A673 (cell line): ENCODE results near the gene KLHL30. TPM values are rescaled to one million over a fixed set of nuclear protein-coding genes. Genes with fewer than 3 reads are reported as not detected.

Experiments
- BruUV-seq: library from RNA; stranded (reverse); fragments of 400-500 nt; replicated peaks from 2 replicates; lab custom pipeline; 2021; lab: Mats Ljungman, UMichigan
- CTCF ChIA-PET: fragments of 300-600 bp; sonication (Branson Sonifier 250); formaldehyde crosslinking; loops from one replicate; lab custom pipeline; 2022; ENCODE audit warnings: antibody characterized with exemption; lab: Charles Lee
- POLR2A ChIA-PET: fragments of 300-600 bp; sonication (Branson Sonifier 250); formaldehyde crosslinking; loops from one replicate; lab custom pipeline; 2022; ENCODE audit warnings: antibody characterized with exemption; ENCODE audit not compliant: low non-redundant PET; lab: Charles Lee
- DNase-seq: peaks from one replicate; pipeline ENCODE4 v3.0.0-alpha.2; 2015; ENCODE audit warnings: low spot score
- H3K27ac ChIP-seq: fragments of 200-600 bp; sonication (generic); 2 replicates; pipeline ENCODE4 v1.5.1; 2016; ENCODE audit warnings: mixed run types, low read depth, mild to moderate bottlenecking, mixed read lengths, antibody characterized with exemption, low read length; ENCODE audit not compliant: poor library complexity, severe bottlenecking
- H3K27me3 ChIP-seq: fragments of 200-600 bp; sonication (generic); replicated peaks from 2 replicates; pipeline ENCODE4 v1.6.1; 2017; ENCODE audit warnings: mixed run types, low read depth, mild to moderate bottlenecking, mixed read lengths, antibody characterized with exemption, low read length; ENCODE audit not compliant: insufficient read depth, poor library complexity
- H3K36me3 ChIP-seq: fragments of 200-600 bp; sonication (generic); 2 replicates; pipeline ENCODE4 v1.6.1; 2016; ENCODE audit warnings: mixed run types, mild to moderate bottlenecking, mixed read lengths, antibody characterized with exemption, low read length; ENCODE audit not compliant: insufficient read depth, poor library complexity, severe bottlenecking
- H3K4me1 ChIP-seq: fragments of 200-600 bp; sonication (generic); 2 replicates; pipeline ENCODE4 v1.6.1; 2017; ENCODE audit warnings: mixed run types, mild to moderate bottlenecking, mixed read lengths, antibody characterized with exemption, low read length; ENCODE audit not compliant: insufficient read depth, poor library complexity, severe bottlenecking
- H3K4me3 ChIP-seq: fragments of 200-600 bp; sonication (generic); 2 replicates; pipeline ENCODE4 v1.5.1; 2016; ENCODE audit warnings: low read depth, mixed run types, mild to moderate bottlenecking, mixed read lengths, low read length; ENCODE audit not compliant: poor library complexity, severe bottlenecking
- H3K9me3 ChIP-seq: fragments of 200-600 bp; sonication (generic); 2 replicates; pipeline ENCODE4 v1.6.1; 2016; ENCODE audit warnings: mixed run types, low read depth, mild to moderate bottlenecking, mixed read lengths, antibody characterized with exemption, low read length; ENCODE audit not compliant: poor library complexity, severe bottlenecking
- CTCF ChIP-seq: fragments of 300-800, 200-600 bp; sonication (generic); conservative IDR thresholded peaks from 2 replicates; pipeline ENCODE4 v1.5.1; 2017; ENCODE audit warnings: low read depth, mild to moderate bottlenecking, antibody characterized with exemption, low read length, moderate library complexity, mixed read lengths
- EZH2 ChIP-seq: fragments of 200-600 bp; sonication (generic); IDR thresholded peaks from 2 replicates; pipeline ENCODE4 v1.6.1; 2017; ENCODE audit warnings: borderline replicate concordance, low read depth, mild to moderate bottlenecking, mixed read lengths, antibody characterized with exemption, low read length; ENCODE audit not compliant: poor library complexity, severe bottlenecking
- intact Hi-C: fragments of 100-400 bp; cut with micrococcal nuclease; formaldehyde crosslinking; loops from one replicate; pipeline ENCODE4 v1.10.0; 2022; ENCODE audit not compliant: unreplicated experiment
- total RNA-seq: library from RNA; stranded (reverse); gene quantifications from 2 replicates; pipeline ENCODE4 v1.2.3, GENCODE V29; 2021

KLHL30 gene
- total RNA-seq, 1 experiment from 2014 or later: not detected

- POLR2A ChIA-PET: no interaction called here
Measured at GRCh38 chr2:238097988-238098871, 40.2 kb upstream of the KLHL30 start.

GRCh38 chr2:238098901-238099713, 39.4 kb upstream of the KLHL30 start:
- CTCF ChIA-PET: interaction anchor here (0.6 kb wide), 1 partner anchor 527 kb away, joined by 3 read pairs; no protein-coding TSS in a partner anchor
- TSS peak; percentile 61 for BruUV-seq
- Histone ChIP-seq H3K27me3 (no peaks in the 10 kb centered on the region), H3K36me3 (peaks cover 4% of the 10 kb centered on the region), H3K9me3 (no peaks in the 10 kb centered on the region), H3K27ac (peak overlapping the region; percentile 76), H3K4me1 (peaks cover 19% of the 10 kb centered on the region), H3K4me3 (no peak overlapping the region)
- TF ChIP-seq CTCF (no peak), EZH2 (no peak)
- intact Hi-C loops: no loop called here
- POLR2A ChIA-PET: no interaction called here
- no peak for DNase-seq

More at GRCh38 chr2:238097988-238098871, 40.2 kb upstream of the KLHL30 start:
- Histone ChIP-seq H3K4me3 (no peak overlapping the region), H3K4me1 (peaks cover 19% of the 10 kb centered on the region), H3K27me3 (no peaks in the 10 kb centered on the region), H3K27ac (peak overlapping the region; percentile 76), H3K36me3 (peaks cover 4% of the 10 kb centered on the region), H3K9me3 (no peaks in the 10 kb centered on the region)
- peak; percentile 86 for DNase-seq
- CTCF ChIA-PET: interaction anchor here (0.6 kb wide), 1 partner anchor 527 kb away, joined by 3 read pairs; no protein-coding TSS in a partner anchor
- no TSS peak for BruUV-seq
- TF ChIP-seq EZH2: no peak
- TF ChIP-seq CTCF: no peak
- intact Hi-C loops: no loop called here

GRCh38 chr2:238099714-238100048, 38.8 kb upstream of the KLHL30 start:
- BruUV-seq: no TSS peak
- CTCF ChIA-PET: no interaction called here

More at GRCh38 chr2:238099714-238100048, 38.8 kb upstream of the KLHL30 start:
- Histone ChIP-seq H3K27me3 (no peaks in the 10 kb centered on the region), H3K4me3 (no peak overlapping the region), H3K36me3 (peaks cover 4% of the 10 kb centered on the region), H3K27ac (no peak overlapping the region), H3K4me1 (peaks cover 19% of the 10 kb centered on the region), H3K9me3 (no peaks in the 10 kb centered on the region)
- POLR2A ChIA-PET: no interaction called here
- intact Hi-C loops: no loop called here
- no peak for DNase-seq
- TF ChIP-seq EZH2: no peak
- no peak for TF ChIP-seq CTCF
